A549 (cell line): ENCODE measurements around the gene ANKRD2. TPM values are rescaled to one million over a fixed set of nuclear protein-coding genes. Genes with fewer than 3 reads are reported as not detected.

ENCODE experiments used
- ATAC-seq, 2 experiments: fragments of 200-7000 bp in 1 of 2; fragments of >200 bp in 1 of 2; cut with Nextera tagmentation in 1 of 2; cut with Tn5 transposase in 1 of 2; 3 replicates each; pipeline versions ENCODE4 v1.8.0 to v1.9.1; 2018 to 2020; ENCODE audit warnings: mild to moderate bottlenecking in 1 of 2, moderate library complexity in 1 of 2
- CTCF ChIA-PET: fragments of 300-600 bp; sonication (Branson Sonifier 250); formaldehyde crosslinking; extraction: SDS; loops from one replicate; lab custom pipeline; 2021; ENCODE audit warnings: antibody characterized with exemption, inconsistent platforms; lab: Yijun Ruan, JAX
- POLR2A ChIA-PET: fragments of 350-600 bp; formaldehyde crosslinking; extraction: SDS; loops from one replicate; lab custom pipeline; 2021; ENCODE audit warnings: antibody characterized with exemption, inconsistent platforms; lab: Yijun Ruan, JAX
- DNase-seq, 2 experiments: peaks; one replicate each; pipeline versions ENCODE4 v3.0.0 to v3.0.0-alpha.2; 2011 to 2016; ENCODE audit warnings: low read depth in 1 of 2, low spot score in 1 of 2
- FAIRE-seq: peaks from 2 replicates; lab custom pipeline; 2011; peaks lifted over from hg19 to GRCh38; lab: Jason Lieb, UNC
- H3K27ac ChIP-seq, 2 experiments: fragments of >200 bp; sonication (Bioruptor Twin); formaldehyde crosslinking; 3 replicates each; pipeline ENCODE4 v1.5.1; 2016 to 2017
- H3K4me1 ChIP-seq: fragments of >200 bp; sonication (Bioruptor Twin); formaldehyde crosslinking; 3 replicates; pipeline ENCODE4 v1.6.1; 2016
- H3K4me2 ChIP-seq: fragments of >200 bp; sonication (Bioruptor Twin); formaldehyde crosslinking; 3 replicates; pipeline ENCODE4 v1.6.1; 2016
- H3K4me3 ChIP-seq: fragments of >200 bp; sonication (Bioruptor Twin); formaldehyde crosslinking; 3 replicates; pipeline ENCODE4 v1.5.1; 2016
- H3K9me3 ChIP-seq: fragments of >200 bp; sonication (Bioruptor Twin); formaldehyde crosslinking; 3 replicates; pipeline ENCODE4 v1.6.1; 2016
- CBX2 ChIP-seq: fragments of 200-600 bp; sonication (generic); IDR thresholded peaks from 2 replicates; pipeline ENCODE4 v1.6.1; 2016; ENCODE audit warnings: low read depth, mild to moderate bottlenecking, borderline replicate concordance
- CEBPB ChIP-seq, 2 experiments: fragments of >200 bp in 1 of 2; sonication (Bioruptor Twin) in 1 of 2; formaldehyde crosslinking in 1 of 2; IDR thresholded peaks; 2 replicates each; pipeline ENCODE4 v1.6.1; 2012 to 2016
- CHD2 ChIP-seq: fragments of 150-350 bp; IDR thresholded peaks from 2 replicates; pipeline ENCODE4 v1.6.1; 2014; ENCODE audit warnings: low read length; ENCODE audit not compliant: partially characterized antibody
- CHD4 ChIP-seq: fragments of 200-600 bp; sonication (generic); IDR thresholded peaks from 2 replicates; pipeline ENCODE4 v1.6.1; 2016; ENCODE audit warnings: antibody characterized with exemption, mild to moderate bottlenecking, borderline replicate concordance
- CTCF ChIP-seq: fragments of >200 bp; sonication (Bioruptor Twin); formaldehyde crosslinking; IDR thresholded peaks from 3 replicates; pipeline ENCODE4 v1.5.1; 2016
- EP300 ChIP-seq, 2 experiments: fragments of >200 bp; sonication (Bioruptor Twin); formaldehyde crosslinking; IDR thresholded peaks; 2 replicates in 1 of 2; 3 replicates in 1 of 2; pipeline ENCODE4 v1.6.1; 2016 to 2017
- ESRRA ChIP-seq: fragments of 150-350 bp; IDR thresholded peaks from 2 replicates; pipeline ENCODE4 v1.6.1; 2014; ENCODE audit warnings: mild to moderate bottlenecking, low read length, borderline replicate concordance
- FOSB ChIP-seq: fragments of 250-450 bp; sonication (Bioruptor Pico); IDR thresholded peaks from 2 replicates; pipeline ENCODE4 v1.5.0; 2020; ENCODE audit warnings: mild to moderate bottlenecking, moderate library complexity
- FOXS1 ChIP-seq: fragments of 250-450 bp; sonication (Bioruptor Pico); IDR thresholded peaks from 2 replicates; pipeline ENCODE4 v1.5.0; 2020; ENCODE audit warnings: mild to moderate bottlenecking, moderate library complexity
- GATA3 ChIP-seq: IDR thresholded peaks from 2 replicates; pipeline ENCODE4 v1.6.1; 2012; ENCODE audit warnings: borderline replicate concordance
- HES2 ChIP-seq: fragments of >200 bp; sonication (Bioruptor Twin); formaldehyde crosslinking; IDR thresholded peaks from 2 replicates; pipeline ENCODE4 v1.6.1; 2016
- JUNB ChIP-seq: fragments of >200 bp; sonication (Bioruptor Twin); formaldehyde crosslinking; IDR thresholded peaks from 2 replicates; pipeline ENCODE4 v1.6.1; 2016
- KDM1A ChIP-seq: fragments of 200-600 bp; sonication (generic); IDR thresholded peaks from 2 replicates; pipeline ENCODE4 v1.6.1; 2016; ENCODE audit warnings: low read depth, mild to moderate bottlenecking
- KDM5A ChIP-seq: fragments of 200-600 bp; sonication (generic); IDR thresholded peaks from 2 replicates; pipeline ENCODE4 v1.6.1; 2016; ENCODE audit warnings: antibody characterized with exemption, mild to moderate bottlenecking
- MAFK ChIP-seq: fragments of 450-650 bp; IDR thresholded peaks from 2 replicates; pipeline ENCODE4 v1.6.1; 2014; ENCODE audit not compliant: partially characterized antibody
- MYC ChIP-seq: IDR thresholded peaks from 2 replicates; pipeline ENCODE4 v1.6.1; 2012; ENCODE audit warnings: mild to moderate bottlenecking, inconsistent platforms, low read length, improper control_type of control experiment, borderline replicate concordance
- NFE2L2 ChIP-seq: fragments of 150-350 bp; conservative IDR thresholded peaks from 2 replicates; pipeline ENCODE4 v1.6.1; 2014; ENCODE audit warnings: low read length
- PBX3 ChIP-seq: IDR thresholded peaks from 2 replicates; pipeline ENCODE4 v1.6.1; 2012
- PHF8 ChIP-seq: fragments of 200-600 bp; sonication (generic); IDR thresholded peaks from 2 replicates; pipeline ENCODE4 v1.6.1; 2016; ENCODE audit warnings: low read depth, mild to moderate bottlenecking, antibody characterized with exemption, moderate library complexity, borderline replicate concordance
- RNF2 ChIP-seq: fragments of 200-600 bp; sonication (generic); IDR thresholded peaks from 2 replicates; pipeline ENCODE4 v1.6.1; 2016; ENCODE audit warnings: low read depth, mild to moderate bottlenecking, antibody characterized with exemption, moderate library complexity, borderline replicate concordance
- USF2 ChIP-seq: fragments of 450-650 bp; IDR thresholded peaks from 2 replicates; pipeline ENCODE4 v1.6.1; 2014; ENCODE audit warnings: antibody characterized with exemption
- ZFP36 ChIP-seq: fragments of 450-650 bp; IDR thresholded peaks from 2 replicates; pipeline ENCODE4 v1.6.1; 2014; ENCODE audit warnings: borderline replicate concordance; ENCODE audit not compliant: partially characterized antibody
- ZNF302 ChIP-seq: fragments of 250-450 bp; sonication (Bioruptor Pico); IDR thresholded peaks from 2 replicates; pipeline ENCODE4 v1.9.0; 2021; ENCODE audit warnings: inconsistent platforms, mild to moderate bottlenecking, moderate library complexity
- WGBS: methylation state at CpG from one replicate; pipeline ENCODE4 v1.1.6; 2017; ENCODE audit errors: missing lambda C conversion rate; 5-methylcytosine and 5-hydroxymethylcytosine counted together
- polyA plus RNA-seq, 4 experiments: library from polyadenylated mRNA; depleted of rRNA in 3 of 4; stranded (reverse); fragments of >200 nt; fragmentation: RNase III in 1 of 4; extraction: RNeasy Plus Mini Kit Qiagen cat#74134 plus additional on column Dnase treatment in 1 of 4; gene quantifications; 2 replicates in 3 of 4; 3 replicates in 1 of 4; pipeline ENCODE4 v1.2.3, GENCODE V29; 2011 to 2017

ANKRD2 gene
- polyA plus RNA-seq, 2 of the 4 experiments (the other 2 are of a cell fraction), result 1.5 to 4.7 TPM

- TF ChIP-seq PBX3 (no peak), USF2 (no peak), CHD2 (no peak), EP300 (IDR thresholded peaks at IDR 0.05) (no peak)
Measured at GRCh38 chr10:97601268-97602215, 29.0 kb downstream of the ANKRD2 start (continued).

GRCh38 chr10:97607095-97607636, 34.6 kb downstream of the ANKRD2 start:
- POLR2A ChIA-PET, result no interaction called here
- H3K4me3 ChIP-seq, result no peak overlapping the region
- peak overlapping the region; percentile 2 to 27; a peak in 1 of 6 replicates for H3K27ac ChIP-seq
- no peak for FAIRE-seq
- no peaks in the 10 kb centered on the region for H3K9me3 ChIP-seq
- peaks cover 18% of the 10 kb centered on the region; the same call in 2 of the 3 replicates for H3K4me1 ChIP-seq
- no peak for ATAC-seq
- TF ChIP-seq KDM1A (no peak), ESRRA (no peak), MYC (no peak), KDM5A (no peak)
- CTCF ChIA-PET, result interaction anchor here (0.8 to 39.7 kb wide), 3 partner anchors 9 to 53 kb away, joined by 3 to 1048 read pairs (median 3); partner anchors contain the start of genes ANKRD2, C10orf62 and HOGA1
- DNase-seq, result no peak
- no peak overlapping the region for H3K4me2 ChIP-seq
- 95% methylated on average over 4 of the region's 5 CpGs for WGBS

GRCh38 chr10:97608991-97609561, 36.5 kb downstream of the ANKRD2 start:
- DNase-seq, result no peak
- peaks cover 17% of the 10 kb centered on the region; the same call in 2 of the 3 replicates for H3K4me1 ChIP-seq
- ChIA-PET POLR2A (no interaction called here), CTCF (interaction anchor here (1.3 to 39.7 kb wide), 6 partner anchors 8 to 144 kb away, joined by 3 to 1048 read pairs (median 38); partner anchors contain the start of genes ANKRD2, C10orf62 and HOGA1)
- H3K4me3 ChIP-seq, result no peak overlapping the region
- WGBS, result 78% methylated on average over 13 of the region's 13 CpGs
- H3K27ac ChIP-seq, result peak overlapping the region; percentile 25 to 39; a peak in 3 of 6 replicates
- no peak for ATAC-seq
- H3K9me3 ChIP-seq, result no peaks in the 10 kb centered on the region
- H3K4me2 ChIP-seq, result no peak overlapping the region
- TF ChIP-seq ZFP36, result no peak
- TF ChIP-seq MYC, result no peak
- no peak for TF ChIP-seq JUNB
- TF ChIP-seq PHF8, result no peak
- TF ChIP-seq ZNF302, result no peak
- TF ChIP-seq RNF2, result no peak
- TF ChIP-seq CTCF, result no peak
- TF ChIP-seq HES2, result no peak
- no peak for TF ChIP-seq CEBPB (IDR thresholded peaks at IDR 0.05)
- no peak for TF ChIP-seq CHD4
- no peak for TF ChIP-seq GATA3
- no peak for TF ChIP-seq NFE2L2
- no peak for TF ChIP-seq CBX2
- no peak for TF ChIP-seq EP300 (IDR thresholded peaks at IDR 0.05)
- TF ChIP-seq MAFK, result no peak
- TF ChIP-seq FOSB (CRISPR knock-in tag), result no peak
- TF ChIP-seq FOXS1, result no peak
- no peak for TF ChIP-seq CHD2
- FAIRE-seq, result no peak
